ENCODE results near the gene FHOD3. TPM values are rescaled to one million over a fixed set of nuclear protein-coding genes. Genes with fewer than 3 reads are reported as not detected.

The FHOD3 gene
- total RNA-seq, 2 experiments from 2014 or later, result not detected

GRCh38 chr18:36504928-36505327, 207.4 kb downstream of the FHOD3 start:
- Mint-ChIP-seq H3K36me3 (ENCODE audit: low read depth) (no peaks in the 10 kb centered on the region), H3K4me1 (ENCODE audit: low read depth) (no peaks in the 10 kb centered on the region), H3K9me3 (no peaks in the 10 kb centered on the region), H3K27ac (no peak overlapping the region), H3K27me3 (no peaks in the 10 kb centered on the region), H3K4me3 (no peak overlapping the region)
- DNase-seq (no peak), ATAC-seq (no peak)
- ChIA-PET POLR2A (no interaction called here), CTCF (no interaction called here)
- TF ChIP-seq CTCF (IDR thresholded peaks at IDR 0.05), result no peak
- intact Hi-C loops (cut with micrococcal nuclease), result no loop called here

- Mint-ChIP-seq H3K9me3 (no peaks in the 10 kb centered on the region), H3K27me3 (no peaks in the 10 kb centered on the region), H3K36me3 (ENCODE audit: low read depth) (no peaks in the 10 kb centered on the region), H3K4me3 (no peak overlapping the region), H3K4me1 (ENCODE audit: low read depth) (no peaks in the 10 kb centered on the region), H3K27ac (no peak overlapping the region)
- ChIA-PET CTCF (no interaction called here), POLR2A (no interaction called here)
- ATAC-seq (no peak), DNase-seq (no peak)
- no peak for TF ChIP-seq CTCF (IDR thresholded peaks at IDR 0.05)
- intact Hi-C loops (cut with micrococcal nuclease), result no loop called here
Measured at GRCh38 chr18:36505665-36506064, 208.2 kb downstream of the FHOD3 start.

- Mint-ChIP-seq H3K36me3 (ENCODE audit: low read depth) (no peaks in the 10 kb centered on the region), H3K27me3 (no peaks in the 10 kb centered on the region)
- ATAC-seq, result no peak
Measured at GRCh38 chr18:36509646-36510197, 212.2 kb downstream of the FHOD3 start.

GRCh38 chr18:36511791-36512352, 214.4 kb downstream of the FHOD3 start:
- Mint-ChIP-seq H3K36me3 (ENCODE audit: low read depth) (no peaks in the 10 kb centered on the region), H3K4me3 (no peak overlapping the region), H3K4me1 (ENCODE audit: low read depth) (no peaks in the 10 kb centered on the region), H3K27me3 (no peaks in the 10 kb centered on the region), H3K9me3 (no peaks in the 10 kb centered on the region), H3K27ac (no peak overlapping the region)
- POLR2A ChIA-PET, result no interaction called here
- intact Hi-C loops (cut with micrococcal nuclease), result no loop called here
- no peak for TF ChIP-seq CTCF (IDR thresholded peaks at IDR 0.05)
- no peak for DNase-seq
- no peak for ATAC-seq
- CTCF ChIA-PET, result no interaction called here

More at GRCh38 chr18:36509646-36510197, 212.2 kb downstream of the FHOD3 start:
- Mint-ChIP-seq H3K27ac (no peak overlapping the region), H3K4me1 (ENCODE audit: low read depth) (no peaks in the 10 kb centered on the region), H3K9me3 (no peaks in the 10 kb centered on the region), H3K4me3 (no peak overlapping the region)
- no peak for TF ChIP-seq CTCF (IDR thresholded peaks at IDR 0.05)
- POLR2A ChIA-PET, result no interaction called here
- intact Hi-C loops (cut with micrococcal nuclease), result no loop called here
- CTCF ChIA-PET, result no interaction called here
- DNase-seq, result no peak

- Mint-ChIP-seq H3K36me3 (ENCODE audit: low read depth) (no peaks in the 10 kb centered on the region), H3K27me3 (no peaks in the 10 kb centered on the region), H3K4me1 (ENCODE audit: low read depth) (no peaks in the 10 kb centered on the region), H3K27ac (no peak overlapping the region), H3K4me3 (no peak overlapping the region), H3K9me3 (no peaks in the 10 kb centered on the region)
- TF ChIP-seq CTCF (IDR thresholded peaks at IDR 0.05), result no peak
- ATAC-seq (no peak), DNase-seq (no peak)
- ChIA-PET CTCF (no interaction called here), POLR2A (no interaction called here)
- intact Hi-C loops (cut with micrococcal nuclease), result no loop called here
Measured at GRCh38 chr18:36513556-36513955, 216.0 kb downstream of the FHOD3 start.
